Neural cell (in vitro differentiated cells): ENCODE measurements around the gene APBA2.

Experiments
- EP300 ChIP-seq: fragments of 450-650 bp; conservative IDR thresholded peaks from 2 replicates; pipeline ENCODE4 v1.6.1; 2014; ENCODE audit warnings: antibody characterized with exemption, mild to moderate bottlenecking, moderate library complexity; ENCODE audit not compliant: poor library complexity, severe bottlenecking
- EZH2 ChIP-seq: fragments of 200-600, 300-800 bp; shearing (Covaris generic), sonication (generic); IDR thresholded peaks from 2 replicates; pipeline ENCODE4 v1.6.1; 2014; ENCODE audit warnings: antibody characterized with exemption, low read length, borderline replicate concordance, mild to moderate bottlenecking; ENCODE audit not compliant: insufficient read depth, poor library complexity, severe bottlenecking
- MXI1 ChIP-seq: fragments of 450-650 bp; conservative IDR thresholded peaks from 2 replicates; pipeline ENCODE4 v1.6.1; 2014; ENCODE audit warnings: antibody characterized with exemption, mild to moderate bottlenecking; ENCODE audit not compliant: poor library complexity, severe bottlenecking
- POLR2AphosphoS5 ChIP-seq: IDR thresholded peaks from 2 replicates; pipeline ENCODE4 v1.6.1; 2012
- RAD21 ChIP-seq: fragments of 450-650 bp; conservative IDR thresholded peaks from 2 replicates; pipeline ENCODE4 v1.6.1; 2014; ENCODE audit warnings: antibody characterized with exemption, mild to moderate bottlenecking, moderate library complexity
- TAF1 ChIP-seq: IDR thresholded peaks from 2 replicates; pipeline ENCODE4 v1.6.1; 2012; ENCODE audit warnings: low read depth
- TF ChIP-seq, protein P1 (sequence below): fragments of 450-650 bp; IDR thresholded peaks from 2 replicates; pipeline ENCODE4 v1.5.1; 2014; ENCODE audit warnings: antibody characterized with exemption, mild to moderate bottlenecking, moderate library complexity; ENCODE audit not compliant: poor library complexity, severe bottlenecking
- TF ChIP-seq, protein P2 (sequence below): IDR thresholded peaks from 2 replicates; pipeline ENCODE4 v1.6.1; 2012; ENCODE audit warnings: borderline replicate concordance

DNA sequence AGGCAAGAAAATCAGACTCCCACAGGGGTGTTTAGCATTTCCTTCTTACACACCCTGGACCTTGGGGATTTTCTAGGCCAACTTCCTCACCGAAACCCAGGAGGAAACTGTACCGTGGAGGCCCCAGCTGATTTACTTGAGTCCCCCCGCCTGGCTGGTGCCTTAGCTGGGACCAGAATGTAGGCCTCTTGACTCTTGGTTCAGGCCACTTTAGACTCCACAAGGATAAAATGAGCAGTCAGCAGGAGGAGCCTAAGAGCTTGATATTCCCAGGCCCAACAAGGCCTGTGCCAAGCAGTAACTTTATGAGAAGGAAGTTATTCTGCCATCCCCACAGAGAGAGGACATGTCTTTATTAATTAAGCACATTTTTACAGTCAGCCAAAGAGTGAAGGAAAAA is 4.6 kb upstream of the APBA2 start:
- TF ChIP-seq, protein P1, sequence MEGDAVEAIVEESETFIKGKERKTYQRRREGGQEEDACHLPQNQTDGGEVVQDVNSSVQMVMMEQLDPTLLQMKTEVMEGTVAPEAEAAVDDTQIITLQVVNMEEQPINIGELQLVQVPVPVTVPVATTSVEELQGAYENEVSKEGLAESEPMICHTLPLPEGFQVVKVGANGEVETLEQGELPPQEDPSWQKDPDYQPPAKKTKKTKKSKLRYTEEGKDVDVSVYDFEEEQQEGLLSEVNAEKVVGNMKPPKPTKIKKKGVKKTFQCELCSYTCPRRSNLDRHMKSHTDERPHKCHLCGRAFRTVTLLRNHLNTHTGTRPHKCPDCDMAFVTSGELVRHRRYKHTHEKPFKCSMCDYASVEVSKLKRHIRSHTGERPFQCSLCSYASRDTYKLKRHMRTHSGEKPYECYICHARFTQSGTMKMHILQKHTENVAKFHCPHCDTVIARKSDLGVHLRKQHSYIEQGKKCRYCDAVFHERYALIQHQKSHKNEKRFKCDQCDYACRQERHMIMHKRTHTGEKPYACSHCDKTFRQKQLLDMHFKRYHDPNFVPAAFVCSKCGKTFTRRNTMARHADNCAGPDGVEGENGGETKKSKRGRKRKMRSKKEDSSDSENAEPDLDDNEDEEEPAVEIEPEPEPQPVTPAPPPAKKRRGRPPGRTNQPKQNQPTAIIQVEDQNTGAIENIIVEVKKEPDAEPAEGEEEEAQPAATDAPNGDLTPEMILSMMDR = no peak
- TF ChIP-seq, protein P2, sequence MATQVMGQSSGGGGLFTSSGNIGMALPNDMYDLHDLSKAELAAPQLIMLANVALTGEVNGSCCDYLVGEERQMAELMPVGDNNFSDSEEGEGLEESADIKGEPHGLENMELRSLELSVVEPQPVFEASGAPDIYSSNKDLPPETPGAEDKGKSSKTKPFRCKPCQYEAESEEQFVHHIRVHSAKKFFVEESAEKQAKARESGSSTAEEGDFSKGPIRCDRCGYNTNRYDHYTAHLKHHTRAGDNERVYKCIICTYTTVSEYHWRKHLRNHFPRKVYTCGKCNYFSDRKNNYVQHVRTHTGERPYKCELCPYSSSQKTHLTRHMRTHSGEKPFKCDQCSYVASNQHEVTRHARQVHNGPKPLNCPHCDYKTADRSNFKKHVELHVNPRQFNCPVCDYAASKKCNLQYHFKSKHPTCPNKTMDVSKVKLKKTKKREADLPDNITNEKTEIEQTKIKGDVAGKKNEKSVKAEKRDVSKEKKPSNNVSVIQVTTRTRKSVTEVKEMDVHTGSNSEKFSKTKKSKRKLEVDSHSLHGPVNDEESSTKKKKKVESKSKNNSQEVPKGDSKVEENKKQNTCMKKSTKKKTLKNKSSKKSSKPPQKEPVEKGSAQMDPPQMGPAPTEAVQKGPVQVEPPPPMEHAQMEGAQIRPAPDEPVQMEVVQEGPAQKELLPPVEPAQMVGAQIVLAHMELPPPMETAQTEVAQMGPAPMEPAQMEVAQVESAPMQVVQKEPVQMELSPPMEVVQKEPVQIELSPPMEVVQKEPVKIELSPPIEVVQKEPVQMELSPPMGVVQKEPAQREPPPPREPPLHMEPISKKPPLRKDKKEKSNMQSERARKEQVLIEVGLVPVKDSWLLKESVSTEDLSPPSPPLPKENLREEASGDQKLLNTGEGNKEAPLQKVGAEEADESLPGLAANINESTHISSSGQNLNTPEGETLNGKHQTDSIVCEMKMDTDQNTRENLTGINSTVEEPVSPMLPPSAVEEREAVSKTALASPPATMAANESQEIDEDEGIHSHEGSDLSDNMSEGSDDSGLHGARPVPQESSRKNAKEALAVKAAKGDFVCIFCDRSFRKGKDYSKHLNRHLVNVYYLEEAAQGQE = no peak
- TF ChIP-seq POLR2AphosphoS5 (no peak), EZH2 (no peak), EP300 (no peak), MXI1 (no peak), RAD21 (no peak), TAF1 (no peak)
